HCT116 (cell line): ENCODE measurements around the gene ARHGDIA. TPM values are rescaled to one million over a fixed set of nuclear protein-coding genes. Genes with fewer than 3 reads are reported as not detected.
A peak's percentile ranks its signal among the peaks of the same experiment; 100 is the strongest.

ENCODE experiments used
- ATAC-seq: fragments of 200-7000 bp; cut with Tn5 transposase; 2 replicates; pipeline ENCODE4 v1.9.1; 2020; ENCODE audit warnings: mild to moderate bottlenecking, moderate library complexity
- BruUV-seq: library from RNA; stranded (reverse); fragments of 400-500 nt; replicated peaks from 2 replicates; lab custom pipeline; 2021; lab: Mats Ljungman, UMichigan
- CTCF ChIA-PET: fragments of 300-600 bp; sonication (Branson Sonifier 250); formaldehyde crosslinking; loops from one replicate; lab custom pipeline; 2021; ENCODE audit warnings: antibody characterized with exemption; lab: Charles Lee
- POLR2A ChIA-PET: fragments of 300-600, 350-600 bp; sonication (Branson Sonifier 250); formaldehyde crosslinking; loops from one replicate; lab custom pipeline; 2021; ENCODE audit warnings: antibody characterized with exemption; lab: Charles Lee
- RAD21 ChIA-PET, 2 experiments: fragments of 300-600 bp; sonication (Branson Sonifier 250); formaldehyde crosslinking; loops; one replicate each; lab custom pipeline; 2023; ENCODE audit warnings: low total read pairs in 2 of 2; ENCODE audit not compliant: uncharacterized antibody in 2 of 2, unreplicated experiment in 2 of 2, low non-redundant PET in 1 of 2; lab: Charles Lee
- DNase-seq: peaks from one replicate; pipeline ENCODE4 v3.0.0-alpha.2; 2010; ENCODE audit warnings: low read depth, low spot score
- H2AFZ ChIP-seq: fragments of 200-600 bp; shearing (Covaris generic), sonication (generic); 2 replicates; pipeline ENCODE4 v1.6.1; 2017; ENCODE audit warnings: low read depth, mixed run types, mixed read lengths, antibody characterized with exemption, low read length; ENCODE audit not compliant: poor library complexity, severe bottlenecking
- H3K27ac ChIP-seq: 2 replicates; pipeline ENCODE4 v1.5.1; 2012; ENCODE audit warnings: low read depth, low read length
- H3K27me3 ChIP-seq: fragments of 200-600 bp; sonication (generic); 2 replicates; pipeline ENCODE4 v1.6.1; 2016; ENCODE audit warnings: mixed run types, low read length, mixed read lengths; ENCODE audit not compliant: insufficient read depth
- H3K36me3 ChIP-seq, 2 experiments: fragments of 200-500 bp in 1 of 2; fragments of 200-600 bp in 1 of 2; sonication (Bioruptor generic) in 1 of 2; sonication (generic) in 1 of 2; 2 replicates each; pipeline versions ENCODE4 v1.5.1 to v1.6.1; 2014 to 2016; ENCODE audit warnings: low read length in 2 of 2, inconsistent platforms in 1 of 2, mixed read lengths in 1 of 2, mixed run types in 1 of 2; ENCODE audit not compliant: insufficient read depth in 2 of 2, control insufficient read depth in 1 of 2
- H3K4me1 ChIP-seq, 2 experiments: fragments of 200-600 bp in 1 of 2; sonication (generic) in 1 of 2; 2 replicates each; pipeline versions ENCODE4 v1.5.1 to v1.6.1; 2012 to 2017; ENCODE audit warnings: low read length in 2 of 2, inconsistent platforms in 1 of 2, mild to moderate bottlenecking in 1 of 2, mixed read lengths in 1 of 2, mixed run types in 1 of 2, moderate library complexity in 1 of 2; ENCODE audit not compliant: insufficient read depth in 2 of 2, control insufficient read depth in 1 of 2
- H3K4me2 ChIP-seq: fragments of 200-600 bp; sonication (generic); 2 replicates; pipeline ENCODE4 v1.6.1; 2017; ENCODE audit warnings: mixed run types, low read length, mixed read lengths
- H3K4me3 ChIP-seq, 2 experiments: fragments of 200-600 bp in 1 of 2; sonication (generic) in 1 of 2; replicated peaks in 1 of 2; 2 replicates each; pipeline ENCODE4 v1.5.1; 2011 to 2016; ENCODE audit warnings: low read length in 2 of 2, control low read depth in 1 of 2, low read depth in 1 of 2, mild to moderate bottlenecking in 1 of 2, mixed read lengths in 1 of 2, mixed run types in 1 of 2
- H3K79me2 ChIP-seq: fragments of 200-600 bp; sonication (generic); 2 replicates; pipeline ENCODE4 v1.6.1; 2017; ENCODE audit warnings: mild to moderate bottlenecking, mixed run types, low read length, moderate library complexity, mixed read lengths; ENCODE audit not compliant: insufficient read depth
- H3K9ac ChIP-seq: fragments of 200-600 bp; sonication (generic); 2 replicates; pipeline ENCODE4 v1.6.1; 2016; ENCODE audit warnings: low read length, mixed read lengths
- H3K9me2 ChIP-seq: fragments of 200-600 bp; sonication (generic), shearing (Covaris generic); 2 replicates; pipeline ENCODE4 v1.6.1; 2017; ENCODE audit warnings: mixed run types, mild to moderate bottlenecking, moderate library complexity; ENCODE audit not compliant: insufficient read depth
- H3K9me3 ChIP-seq, 2 experiments: fragments of 200-500 bp in 1 of 2; fragments of 200-600 bp in 1 of 2; sonication (Bioruptor generic) in 1 of 2; sonication (generic) in 1 of 2; 2 replicates each; pipeline ENCODE4 v1.6.1; 2014 to 2017; ENCODE audit warnings: low read length in 2 of 2, mixed read lengths in 2 of 2, inconsistent platforms in 1 of 2, low read depth in 1 of 2, mild to moderate bottlenecking in 1 of 2, mixed run types in 1 of 2, moderate library complexity in 1 of 2; ENCODE audit not compliant: control insufficient read depth in 1 of 2, insufficient read depth in 1 of 2
- H4K20me1 ChIP-seq: fragments of 200-600 bp; sonication (generic), shearing (Covaris generic); 2 replicates; pipeline ENCODE4 v1.6.1; 2017; ENCODE audit warnings: mixed run types, mild to moderate bottlenecking, moderate library complexity; ENCODE audit not compliant: insufficient read depth
- ATF3 ChIP-seq: IDR thresholded peaks from 2 replicates; pipeline ENCODE4 v1.6.1; 2012
- CBX3 ChIP-seq: IDR thresholded peaks from 2 replicates; pipeline ENCODE4 v1.6.1; 2012; ENCODE audit warnings: low read depth
- CEBPB ChIP-seq: IDR thresholded peaks from 2 replicates; pipeline ENCODE4 v1.6.1; 2012; ENCODE audit warnings: low read depth
- EGR1 ChIP-seq: IDR thresholded peaks from 2 replicates; pipeline ENCODE4 v1.6.1; 2012; ENCODE audit warnings: low read depth
- ELF1 ChIP-seq: IDR thresholded peaks from 2 replicates; pipeline ENCODE4 v1.6.1; 2012; ENCODE audit warnings: low read depth, borderline replicate concordance
- EZH2 ChIP-seq: fragments of 200-600 bp; sonication (generic); IDR thresholded peaks from 2 replicates; pipeline ENCODE4 v1.6.1; 2017; ENCODE audit warnings: antibody characterized with exemption, mixed run types
- FOSL1 ChIP-seq: IDR thresholded peaks from 2 replicates; pipeline ENCODE4 v1.6.1; 2012; ENCODE audit warnings: low read depth
- JUND ChIP-seq: IDR thresholded peaks from 2 replicates; pipeline ENCODE4 v1.6.1; 2012
- POLR2A ChIP-seq: IDR thresholded peaks from 2 replicates; pipeline ENCODE4 v1.7.0; 2011; ENCODE audit warnings: borderline replicate concordance; ENCODE audit not compliant: insufficient read depth, insufficient read length; ENCODE audit errors: extremely low read depth
- POLR2AphosphoS5 ChIP-seq: IDR thresholded peaks from 2 replicates; pipeline ENCODE4 v1.6.1; 2011; ENCODE audit warnings: mild to moderate bottlenecking, low read depth, low read length, moderate library complexity
- RAD21 ChIP-seq: IDR thresholded peaks from 2 replicates; pipeline ENCODE4 v1.6.1; 2012; ENCODE audit warnings: low read depth, mild to moderate bottlenecking
- SIN3A ChIP-seq: IDR thresholded peaks from 2 replicates; pipeline ENCODE4 v1.6.1; 2012; ENCODE audit warnings: low read depth
- SRF ChIP-seq: IDR thresholded peaks from 2 replicates; pipeline ENCODE4 v1.6.1; 2012; ENCODE audit warnings: low read depth
- YY1 ChIP-seq: IDR thresholded peaks from 2 replicates; pipeline ENCODE4 v1.6.1; 2011; ENCODE audit warnings: low read length, low read depth, moderate library complexity, mild to moderate bottlenecking; ENCODE audit not compliant: insufficient replicate concordance; ENCODE audit errors: extremely low read depth
- ZFX ChIP-seq: fragments of 450-650 bp; IDR thresholded peaks from 2 replicates; pipeline ENCODE4 v1.6.1; 2017
- intact Hi-C: fragments of 100-400 bp; cut with micrococcal nuclease; formaldehyde crosslinking; loops from 2 replicates; pipeline ENCODE4 v1.10.0; 2022
- total RNA-seq: library from RNA; stranded (reverse); gene quantifications from one replicate; pipeline ENCODE4 v1.2.1, GENCODE V29; 2021; ENCODE audit not compliant: unreplicated experiment
- TF ChIP-seq, protein P1 (sequence below): IDR thresholded peaks from 2 replicates; pipeline ENCODE4 v1.6.1; 2012
- TF ChIP-seq, protein P2 (sequence below): IDR thresholded peaks from 2 replicates; pipeline ENCODE4 v1.6.1; 2012; ENCODE audit warnings: low read depth

The ARHGDIA gene
- total RNA-seq, 1 experiment from 2014 or later: 554 TPM

- no TSS peak for BruUV-seq
- Histone ChIP-seq H3K79me2 (no peaks in the 10 kb centered on the region; the same call in 1 of the 2 replicates), H3K4me2 (no peak overlapping the region), H3K27ac (peak overlapping the region; percentile 0; the same call in 1 of the 2 replicates), H2AFZ (no peak overlapping the region), H3K9ac (no peak overlapping the region), H4K20me1 (no peaks in the 10 kb centered on the region), H3K4me1 (peaks cover 5 to 25% of the 10 kb centered on the region in 2 experiments), H3K4me3 (no peak overlapping the region), H3K27me3 (no peaks in the 10 kb centered on the region), H3K9me2 (no peaks in the 10 kb centered on the region), H3K9me3 (no peaks in the 10 kb centered on the region), H3K36me3 (peaks cover 0 to 26% of the 10 kb centered on the region in 2 experiments; a peak in 2 of 4 replicates)
- no peak for DNase-seq
- TF ChIP-seq SIN3A (no peak), SRF (no peak), RAD21 (no peak)
- TF ChIP-seq, protein P1, sequence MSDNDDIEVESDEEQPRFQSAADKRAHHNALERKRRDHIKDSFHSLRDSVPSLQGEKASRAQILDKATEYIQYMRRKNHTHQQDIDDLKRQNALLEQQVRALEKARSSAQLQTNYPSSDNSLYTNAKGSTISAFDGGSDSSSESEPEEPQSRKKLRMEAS: no peak
- ATAC-seq: no peak
- RAD21 ChIA-PET: no interaction called here
- CTCF ChIA-PET: no interaction called here
- POLR2A ChIA-PET: interaction anchor here (0.6 kb wide), 1 partner anchor 24 kb away, joined by 3 read pairs; no protein-coding TSS in a partner anchor
- intact Hi-C loops: no loop called here
Measured at GRCh38 chr17:81903896-81904599, 32.9 kb upstream of the ARHGDIA start.

DNA sequence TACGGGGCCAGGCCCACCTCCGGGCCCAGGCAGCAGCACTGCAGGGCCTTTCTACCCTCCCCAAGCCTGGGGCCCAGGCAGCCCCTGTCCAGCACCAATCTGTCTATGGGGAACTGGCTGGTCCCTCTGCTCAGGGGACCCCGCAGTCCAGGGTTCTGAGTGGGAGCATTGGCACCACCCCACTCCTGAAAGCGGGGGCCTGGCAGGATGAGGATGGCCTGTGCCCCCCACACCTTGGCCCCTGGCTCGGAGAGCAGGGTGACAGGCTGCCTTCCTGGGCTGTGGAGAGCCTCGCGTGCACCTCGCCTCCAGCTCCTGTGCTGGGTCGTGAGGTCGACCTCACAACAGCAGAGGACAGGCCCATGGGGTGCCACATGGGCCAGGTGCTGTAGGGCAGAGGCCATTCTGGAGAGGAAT, 32.3 kb upstream of the ARHGDIA start:
- BruUV-seq: no TSS peak
- Histone ChIP-seq H3K9me3 (no peaks in the 10 kb centered on the region), H2AFZ (no peak overlapping the region), H3K4me1 (peaks cover 11 to 31% of the 10 kb centered on the region in 2 experiments), H3K27me3 (no peaks in the 10 kb centered on the region), H3K4me3 (no peak overlapping the region), H4K20me1 (no peaks in the 10 kb centered on the region), H3K36me3 (peaks cover 0 to 25% of the 10 kb centered on the region in 2 experiments; a peak in 2 of 4 replicates), H3K79me2 (no peaks in the 10 kb centered on the region; the same call in 1 of the 2 replicates), H3K27ac (peak overlapping the region; percentile 0; the same call in 1 of the 2 replicates), H3K9me2 (no peaks in the 10 kb centered on the region), H3K9ac (no peak overlapping the region), H3K4me2 (no peak overlapping the region)
- ChIA-PET POLR2A (no interaction called here), RAD21 (no interaction called here), CTCF (no interaction called here)
- no peak for ATAC-seq
- no peak for DNase-seq
- intact Hi-C loops: no loop called here
- TF ChIP-seq, protein P2, sequence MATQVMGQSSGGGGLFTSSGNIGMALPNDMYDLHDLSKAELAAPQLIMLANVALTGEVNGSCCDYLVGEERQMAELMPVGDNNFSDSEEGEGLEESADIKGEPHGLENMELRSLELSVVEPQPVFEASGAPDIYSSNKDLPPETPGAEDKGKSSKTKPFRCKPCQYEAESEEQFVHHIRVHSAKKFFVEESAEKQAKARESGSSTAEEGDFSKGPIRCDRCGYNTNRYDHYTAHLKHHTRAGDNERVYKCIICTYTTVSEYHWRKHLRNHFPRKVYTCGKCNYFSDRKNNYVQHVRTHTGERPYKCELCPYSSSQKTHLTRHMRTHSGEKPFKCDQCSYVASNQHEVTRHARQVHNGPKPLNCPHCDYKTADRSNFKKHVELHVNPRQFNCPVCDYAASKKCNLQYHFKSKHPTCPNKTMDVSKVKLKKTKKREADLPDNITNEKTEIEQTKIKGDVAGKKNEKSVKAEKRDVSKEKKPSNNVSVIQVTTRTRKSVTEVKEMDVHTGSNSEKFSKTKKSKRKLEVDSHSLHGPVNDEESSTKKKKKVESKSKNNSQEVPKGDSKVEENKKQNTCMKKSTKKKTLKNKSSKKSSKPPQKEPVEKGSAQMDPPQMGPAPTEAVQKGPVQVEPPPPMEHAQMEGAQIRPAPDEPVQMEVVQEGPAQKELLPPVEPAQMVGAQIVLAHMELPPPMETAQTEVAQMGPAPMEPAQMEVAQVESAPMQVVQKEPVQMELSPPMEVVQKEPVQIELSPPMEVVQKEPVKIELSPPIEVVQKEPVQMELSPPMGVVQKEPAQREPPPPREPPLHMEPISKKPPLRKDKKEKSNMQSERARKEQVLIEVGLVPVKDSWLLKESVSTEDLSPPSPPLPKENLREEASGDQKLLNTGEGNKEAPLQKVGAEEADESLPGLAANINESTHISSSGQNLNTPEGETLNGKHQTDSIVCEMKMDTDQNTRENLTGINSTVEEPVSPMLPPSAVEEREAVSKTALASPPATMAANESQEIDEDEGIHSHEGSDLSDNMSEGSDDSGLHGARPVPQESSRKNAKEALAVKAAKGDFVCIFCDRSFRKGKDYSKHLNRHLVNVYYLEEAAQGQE: no peak
- TF ChIP-seq YY1: no peak
- no peak for TF ChIP-seq EZH2
- TF ChIP-seq ZFX: no peak
- TF ChIP-seq JUND: no peak
- no peak for TF ChIP-seq ATF3
- no peak for TF ChIP-seq CEBPB
- no peak for TF ChIP-seq SRF
- no peak for TF ChIP-seq EGR1
- no peak for TF ChIP-seq CBX3
- TF ChIP-seq FOSL1: no peak
- TF ChIP-seq ELF1: no peak
- TF ChIP-seq POLR2AphosphoS5: no peak
- TF ChIP-seq POLR2A: no peak
